ENCODE data around the gene KANK2.
"Not testable (repeated sequence)": the region's sequence is repeated elsewhere in the genome, so short reads cannot be mapped to it uniquely, and the experiment has no call there.

The KANK2 gene

GRCh38 chr19:11164879-11165406, 32.4 kb downstream of the KANK2 start:
- no peaks in the 10 kb centered on the region for H3K27me3 ChIP-seq (ENCODE audit: control insufficient read depth in 1 of 2, insufficient read depth in 2 of 2, low read length in 2 of 2)
- H3K27ac ChIP-seq (ENCODE audit: low read depth, low read length), result peak overlapping the region; percentile 73
- peaks cover 4 to 6% of the 10 kb centered on the region in 2 donors for H3K36me3 ChIP-seq (ENCODE audit: control insufficient read depth in 1 of 2, insufficient read depth in 2 of 2, low read length in 2 of 2)
- H3K9ac ChIP-seq (ENCODE audit: low read depth in 1 of 2, low read length in 2 of 2), result no peak overlapping the region
- no peaks in the 10 kb centered on the region for H3K4me1 ChIP-seq (ENCODE audit: control insufficient read depth in 1 of 2, insufficient read depth in 2 of 2, low read length in 2 of 2)
- H3K9me3 ChIP-seq (ENCODE audit: control insufficient read depth in 1 of 2, low read length in 2 of 2), result no peaks in the 10 kb centered on the region
- no peak overlapping the region for H3K4me3 ChIP-seq (ENCODE audit: low read depth in 1 of 2, low read length in 2 of 2)

DNA sequence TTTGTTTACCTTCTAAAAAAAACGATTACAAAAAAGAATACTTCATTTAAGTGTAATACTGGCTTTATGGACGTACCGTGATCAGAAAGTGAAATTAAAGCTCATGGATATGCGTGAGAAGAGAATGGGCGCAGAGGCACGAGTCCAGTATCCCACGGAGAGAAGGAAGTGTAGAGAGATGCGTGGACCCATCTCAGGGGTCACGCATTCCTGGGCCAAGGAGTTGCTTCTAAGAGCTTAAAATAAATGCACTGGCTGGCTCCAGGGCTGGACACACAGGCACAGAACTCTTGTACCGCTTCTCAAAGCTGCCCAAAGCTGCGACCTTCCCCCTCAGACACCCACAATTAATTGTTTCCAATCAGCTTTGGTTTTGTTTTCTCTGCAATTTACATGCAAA, 33.0 kb downstream of the KANK2 start:
- Histone ChIP-seq H3K4me3 (ENCODE audit: low read depth in 1 of 2, low read length in 2 of 2) (peak overlapping the region in 1 of 2 donors; percentile 4), H3K27ac (ENCODE audit: low read depth, low read length) (peak overlapping the region; percentile 63)

DNA sequence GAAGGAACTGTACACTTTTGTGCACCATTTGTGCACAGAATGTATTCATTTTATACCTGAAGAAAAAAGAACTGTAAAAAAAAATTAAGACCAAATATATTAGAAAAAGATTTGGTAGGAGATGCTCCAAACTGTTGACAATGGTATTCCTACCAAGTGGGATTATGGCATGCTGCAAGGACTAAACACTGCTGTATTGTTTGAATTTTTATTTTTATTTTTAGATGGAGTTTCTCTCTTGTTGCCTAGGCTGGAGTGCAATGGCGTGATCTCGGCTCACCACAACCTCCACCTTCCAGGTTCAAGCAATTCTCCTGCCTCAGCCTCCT, 36.9 kb downstream of the KANK2 start:
- H3K9me3 ChIP-seq (ENCODE audit: control insufficient read depth in 1 of 2, low read length in 2 of 2); H3K4me1 ChIP-seq (ENCODE audit: control insufficient read depth in 1 of 2, insufficient read depth in 2 of 2, low read length in 2 of 2); H3K27ac ChIP-seq (ENCODE audit: low read depth, low read length); H3K4me3 ChIP-seq (ENCODE audit: low read depth in 1 of 2, low read length in 2 of 2); H3K27me3 ChIP-seq (ENCODE audit: control insufficient read depth in 1 of 2, insufficient read depth in 2 of 2, low read length in 2 of 2); H3K9ac ChIP-seq (ENCODE audit: low read depth in 1 of 2, low read length in 2 of 2); H3K36me3 ChIP-seq (ENCODE audit: control insufficient read depth in 1 of 2, insufficient read depth in 2 of 2, low read length in 2 of 2): not testable (repeated sequence)

More for the DNA sequence above, 33.0 kb downstream of the KANK2 start:
- Histone ChIP-seq H3K9ac (ENCODE audit: low read depth in 1 of 2, low read length in 2 of 2) (no peak overlapping the region), H3K4me1 (ENCODE audit: control insufficient read depth in 1 of 2, insufficient read depth in 2 of 2, low read length in 2 of 2) (no peaks in the 10 kb centered on the region), H3K9me3 (ENCODE audit: control insufficient read depth in 1 of 2, low read length in 2 of 2) (no peaks in the 10 kb centered on the region), H3K27me3 (ENCODE audit: control insufficient read depth in 1 of 2, insufficient read depth in 2 of 2, low read length in 2 of 2) (no peaks in the 10 kb centered on the region), H3K36me3 (ENCODE audit: control insufficient read depth in 1 of 2, insufficient read depth in 2 of 2, low read length in 2 of 2) (peaks cover 2 to 4% of the 10 kb centered on the region in 2 donors)

DNA sequence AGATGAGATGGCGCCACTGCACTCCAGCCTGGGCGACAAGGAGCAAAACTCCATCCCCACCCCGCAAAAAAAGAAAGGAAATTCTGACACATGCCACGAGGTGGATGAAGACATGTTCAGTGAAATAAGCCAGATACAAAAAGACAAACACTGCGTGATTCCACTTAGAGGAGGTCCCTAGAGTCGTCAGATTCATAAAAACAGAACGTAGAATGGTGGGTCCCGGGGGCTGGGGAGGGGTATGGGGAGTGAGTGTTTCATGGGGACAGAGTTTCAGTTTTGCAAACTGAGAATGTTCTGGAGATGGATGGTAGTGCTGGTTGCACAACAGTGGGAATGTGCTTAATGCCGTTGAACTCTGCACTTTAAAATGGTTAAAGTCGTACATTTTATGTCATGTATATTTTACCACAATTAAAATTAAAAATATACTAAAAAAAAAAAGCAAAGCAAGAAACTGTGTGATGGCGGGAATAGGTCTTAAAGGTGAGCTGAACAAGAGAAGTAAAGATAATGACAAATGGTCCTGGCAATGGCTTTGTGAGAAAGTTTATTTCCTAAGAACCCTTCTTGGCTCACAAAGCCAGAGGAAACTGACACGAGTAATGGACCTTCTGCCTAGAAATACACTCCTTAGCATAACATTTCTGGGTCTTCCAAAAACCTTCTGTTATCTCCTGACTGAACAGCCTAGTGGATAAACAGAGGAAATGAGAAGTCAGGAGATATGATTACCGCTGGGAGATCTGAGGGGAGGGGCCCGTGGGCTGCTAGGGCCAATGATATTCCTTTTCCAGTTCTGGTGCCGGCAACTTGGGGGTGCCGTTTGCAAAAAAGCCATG, 37.5 kb downstream of the KANK2 start:
- Histone ChIP-seq H3K9me3 (ENCODE audit: control insufficient read depth in 1 of 2, low read length in 2 of 2) (no peaks in the 10 kb centered on the region), H3K27me3 (ENCODE audit: control insufficient read depth in 1 of 2, insufficient read depth in 2 of 2, low read length in 2 of 2) (no peaks in the 10 kb centered on the region), H3K4me1 (ENCODE audit: control insufficient read depth in 1 of 2, insufficient read depth in 2 of 2, low read length in 2 of 2) (peaks cover 12 to 14% of the 10 kb centered on the region in 2 donors), H3K36me3 (ENCODE audit: control insufficient read depth in 1 of 2, insufficient read depth in 2 of 2, low read length in 2 of 2) (no peaks in the 10 kb centered on the region), H3K4me3 (ENCODE audit: low read depth in 1 of 2, low read length in 2 of 2) (no peak overlapping the region), H3K9ac (ENCODE audit: low read depth in 1 of 2, low read length in 2 of 2) (no peak overlapping the region), H3K27ac (ENCODE audit: low read depth, low read length) (no peak overlapping the region)

GRCh38 chr19:11155373-11156120, 41.8 kb downstream of the KANK2 start, which contains the start of gene SPC24:
SPC24 (minus strand) TSS chr19:11155782; CDS start chr19:11155776, 6 bp downstream.
- peak within 1 kb of the TSS; percentile 53 to 58 for H3K9ac ChIP-seq (ENCODE audit: low read depth in 1 of 2, low read length in 2 of 2)
- no peaks in the 10 kb centered on the region for H3K9me3 ChIP-seq (ENCODE audit: control insufficient read depth in 1 of 2, low read length in 2 of 2)
- H3K36me3 ChIP-seq (ENCODE audit: control insufficient read depth in 1 of 2, insufficient read depth in 2 of 2, low read length in 2 of 2), result no peaks in the 10 kb centered on the region
- H3K4me1 ChIP-seq (ENCODE audit: control insufficient read depth in 1 of 2, insufficient read depth in 2 of 2, low read length in 2 of 2), result peaks cover 20 to 22% of the 10 kb centered on the region in 2 donors
- H3K27me3 ChIP-seq (ENCODE audit: control insufficient read depth in 1 of 2, insufficient read depth in 2 of 2, low read length in 2 of 2), result no peaks in the 10 kb centered on the region
- H3K4me3 ChIP-seq (ENCODE audit: low read depth in 1 of 2, low read length in 2 of 2), result peak within 1 kb of the TSS; percentile 85 to 89
- H3K27ac ChIP-seq (ENCODE audit: low read depth, low read length), result no peak within 1 kb of the TSS

DNA sequence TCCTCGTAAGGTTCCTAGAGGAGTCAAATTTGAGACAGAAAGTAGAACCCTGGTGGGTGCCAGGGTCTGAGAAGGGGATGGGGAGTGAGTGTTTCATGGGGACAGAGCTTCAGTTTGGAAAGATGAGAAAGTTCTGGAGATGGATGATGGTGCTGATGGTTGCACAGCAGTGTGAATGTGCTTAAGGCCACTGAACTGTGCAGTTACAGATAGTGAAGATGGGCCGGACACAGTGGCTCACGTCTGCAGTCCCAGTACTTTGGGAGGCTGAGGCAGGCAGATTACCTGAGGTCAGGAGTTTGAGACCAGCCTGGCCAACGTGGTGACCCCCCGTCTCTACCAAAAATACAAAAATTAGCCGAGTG, 42.7 kb downstream of the KANK2 start:
- no peaks in the 10 kb centered on the region for H3K9me3 ChIP-seq (ENCODE audit: control insufficient read depth in 1 of 2, low read length in 2 of 2)
- peak overlapping the region in 1 of 2 donors; percentile 89 for H3K4me3 ChIP-seq (ENCODE audit: low read depth in 1 of 2, low read length in 2 of 2)
- no peak overlapping the region for H3K27ac ChIP-seq (ENCODE audit: low read depth, low read length)
- H3K4me1 ChIP-seq (ENCODE audit: control insufficient read depth in 1 of 2, insufficient read depth in 2 of 2, low read length in 2 of 2), result peaks cover 20 to 22% of the 10 kb centered on the region in 2 donors
- H3K27me3 ChIP-seq (ENCODE audit: control insufficient read depth in 1 of 2, insufficient read depth in 2 of 2, low read length in 2 of 2), result no peaks in the 10 kb centered on the region
- peak overlapping the region in 1 of 2 donors; percentile 58 for H3K9ac ChIP-seq (ENCODE audit: low read depth in 1 of 2, low read length in 2 of 2)
- H3K36me3 ChIP-seq (ENCODE audit: control insufficient read depth in 1 of 2, insufficient read depth in 2 of 2, low read length in 2 of 2), result no peaks in the 10 kb centered on the region

DNA sequence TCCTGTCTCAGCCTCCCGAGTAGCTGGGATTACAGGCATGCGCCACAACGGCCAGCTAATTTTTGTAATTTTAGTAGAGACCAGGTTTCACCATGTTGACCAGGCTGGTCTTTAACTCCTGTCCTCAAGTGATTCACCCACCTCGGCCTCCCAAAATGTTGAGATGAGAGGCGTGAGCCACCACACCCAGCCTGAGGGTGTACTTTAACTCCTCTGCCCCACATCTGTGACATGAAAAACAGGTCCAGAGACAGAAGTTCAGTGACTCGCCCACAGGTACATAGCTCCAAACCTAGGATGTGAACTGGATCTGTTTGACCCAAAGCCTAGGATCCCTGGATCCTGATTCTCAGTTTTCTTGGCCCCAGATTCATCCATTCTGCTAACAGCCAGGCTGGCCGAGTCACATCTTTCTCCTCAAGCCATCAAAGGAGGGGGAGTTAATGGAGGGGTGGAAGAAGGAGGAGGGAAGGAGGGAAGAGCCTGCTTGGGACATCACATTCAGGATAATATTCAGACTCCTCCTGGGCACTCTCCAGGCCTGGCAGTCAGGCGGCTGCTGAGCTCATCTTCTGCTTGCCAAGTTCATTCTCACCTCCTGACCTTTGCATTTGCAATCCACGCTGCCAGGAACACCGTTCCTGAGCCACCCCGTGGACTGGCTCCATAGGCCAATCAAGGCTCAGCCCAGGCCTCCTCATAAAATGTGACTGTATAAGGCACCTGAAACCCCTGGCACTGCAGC, 44.9 kb downstream of the KANK2 start:
- no peaks in the 10 kb centered on the region for H3K9me3 ChIP-seq (ENCODE audit: control insufficient read depth in 1 of 2, low read length in 2 of 2)
- no peaks in the 10 kb centered on the region for H3K27me3 ChIP-seq (ENCODE audit: control insufficient read depth in 1 of 2, insufficient read depth in 2 of 2, low read length in 2 of 2)
- no peak overlapping the region for H3K27ac ChIP-seq (ENCODE audit: low read depth, low read length)
- H3K9ac ChIP-seq (ENCODE audit: low read depth in 1 of 2, low read length in 2 of 2), result peak overlapping the region in 1 of 2 donors; percentile 18
- no peak overlapping the region for H3K4me3 ChIP-seq (ENCODE audit: low read depth in 1 of 2, low read length in 2 of 2)
- peaks cover 16 to 22% of the 10 kb centered on the region in 2 donors for H3K4me1 ChIP-seq (ENCODE audit: control insufficient read depth in 1 of 2, insufficient read depth in 2 of 2, low read length in 2 of 2)
- H3K36me3 ChIP-seq (ENCODE audit: control insufficient read depth in 1 of 2, insufficient read depth in 2 of 2, low read length in 2 of 2), result peaks cover 0 to 4% of the 10 kb centered on the region in 2 donors

- no peak overlapping the region for H3K4me3 ChIP-seq (ENCODE audit: low read depth in 1 of 2, low read length in 2 of 2)
- no peaks in the 10 kb centered on the region for H3K27me3 ChIP-seq (ENCODE audit: control insufficient read depth in 1 of 2, insufficient read depth in 2 of 2, low read length in 2 of 2)
- H3K9ac ChIP-seq (ENCODE audit: low read depth in 1 of 2, low read length in 2 of 2), result no peak overlapping the region
- peaks cover 15 to 20% of the 10 kb centered on the region in 2 donors for H3K4me1 ChIP-seq (ENCODE audit: control insufficient read depth in 1 of 2, insufficient read depth in 2 of 2, low read length in 2 of 2)
- peaks cover 0 to 4% of the 10 kb centered on the region in 2 donors for H3K36me3 ChIP-seq (ENCODE audit: control insufficient read depth in 1 of 2, insufficient read depth in 2 of 2, low read length in 2 of 2)
- peak overlapping the region; percentile 32 for H3K27ac ChIP-seq (ENCODE audit: low read depth, low read length)
- H3K9me3 ChIP-seq (ENCODE audit: control insufficient read depth in 1 of 2, low read length in 2 of 2), result no peaks in the 10 kb centered on the region
These were observed 46.2 kb downstream of the KANK2 start for GRCh38 chr19:11151181-11151580.

DNA sequence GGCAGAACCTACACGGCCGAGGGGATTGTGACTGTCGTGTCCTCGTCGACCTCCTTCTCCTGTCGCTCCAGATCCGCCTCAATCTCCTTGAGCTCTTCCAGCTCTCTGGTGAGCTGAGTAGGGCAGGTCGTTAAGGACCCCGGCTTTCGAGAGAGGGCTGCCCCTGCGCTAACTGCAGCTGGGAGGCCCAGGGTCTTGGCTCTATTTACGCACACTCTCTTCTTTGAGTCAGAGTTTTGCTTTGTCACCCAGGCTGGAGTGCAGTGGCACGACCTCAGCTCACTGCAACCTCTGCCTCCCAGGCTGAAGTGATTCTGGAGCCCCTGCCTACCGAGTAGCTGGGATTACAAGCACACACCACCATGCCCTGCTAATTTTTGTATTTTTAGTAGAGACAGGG, 49.3 kb downstream of the KANK2 start:
- Histone ChIP-seq H3K9ac (ENCODE audit: low read depth in 1 of 2, low read length in 2 of 2) (no peak overlapping the region), H3K4me1 (ENCODE audit: control insufficient read depth in 1 of 2, insufficient read depth in 2 of 2, low read length in 2 of 2) (peaks cover 8 to 11% of the 10 kb centered on the region in 2 donors), H3K27ac (ENCODE audit: low read depth, low read length) (no peak overlapping the region), H3K4me3 (ENCODE audit: low read depth in 1 of 2, low read length in 2 of 2) (no peak overlapping the region), H3K9me3 (ENCODE audit: control insufficient read depth in 1 of 2, low read length in 2 of 2) (no peaks in the 10 kb centered on the region), H3K27me3 (ENCODE audit: control insufficient read depth in 1 of 2, insufficient read depth in 2 of 2, low read length in 2 of 2) (no peaks in the 10 kb centered on the region), H3K36me3 (ENCODE audit: control insufficient read depth in 1 of 2, insufficient read depth in 2 of 2, low read length in 2 of 2) (peaks cover 0 to 11% of the 10 kb centered on the region in 2 donors)
